Measurements from ENCODE around the gene AKAP7. TPM values are rescaled to one million over a fixed set of nuclear protein-coding genes. Genes with fewer than 3 reads are reported as not detected.

The AKAP7 gene
- total RNA-seq, 1 donor from 2014 or later: 4.5 TPM

- DNase-seq (ENCODE audit: extremely low spot score, unreplicated experiment): no peak
- Mint-ChIP-seq H3K9me3 (ENCODE audit: unreplicated experiment) (peaks cover 8% of the 10 kb centered on the region), H3K27me3 (ENCODE audit: unreplicated experiment) (no peaks in the 10 kb centered on the region), H3K4me3 (ENCODE audit: unreplicated experiment) (no peak overlapping the region), H3K4me1 (ENCODE audit: unreplicated experiment) (no peaks in the 10 kb centered on the region), H3K36me3 (ENCODE audit: unreplicated experiment) (no peaks in the 10 kb centered on the region), H3K27ac (ENCODE audit: unreplicated experiment) (no peak overlapping the region)
- no peak for TF ChIP-seq CTCF (IDR thresholded peaks at IDR 0.05)
Observed at GRCh38 chr6:131262060-131262459, 126.8 kb downstream of the AKAP7 start.

DNA sequence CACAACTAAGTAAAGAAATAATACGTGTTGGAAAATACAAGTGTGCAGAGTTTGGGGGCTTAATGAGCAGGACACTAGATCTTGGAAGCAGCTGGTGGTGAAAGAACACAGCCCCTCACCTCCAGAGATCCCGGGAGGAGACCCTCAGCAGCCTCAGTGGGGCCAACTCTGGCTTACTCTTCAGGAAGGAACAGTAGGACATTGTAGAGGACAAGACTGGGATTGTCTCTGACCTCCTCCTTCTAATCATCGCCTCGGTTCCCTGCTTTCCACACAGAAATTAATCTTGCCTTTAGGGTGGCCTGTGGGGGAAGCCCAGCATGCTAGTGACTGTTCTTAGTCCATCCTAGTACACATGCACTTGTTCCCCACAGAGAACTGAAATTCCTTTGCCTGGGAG is 130.7 kb downstream of the AKAP7 start:
- Mint-ChIP-seq H3K27ac (ENCODE audit: unreplicated experiment) (no peak overlapping the region), H3K27me3 (ENCODE audit: unreplicated experiment) (no peaks in the 10 kb centered on the region), H3K36me3 (ENCODE audit: unreplicated experiment) (peaks cover 2% of the 10 kb centered on the region), H3K4me3 (ENCODE audit: unreplicated experiment) (no peak overlapping the region), H3K9me3 (ENCODE audit: unreplicated experiment) (peaks cover 12% of the 10 kb centered on the region), H3K4me1 (ENCODE audit: unreplicated experiment) (no peaks in the 10 kb centered on the region)
- DNase-seq (ENCODE audit: extremely low spot score, unreplicated experiment): no peak
- TF ChIP-seq CTCF (IDR thresholded peaks at IDR 0.05): no peak

DNA sequence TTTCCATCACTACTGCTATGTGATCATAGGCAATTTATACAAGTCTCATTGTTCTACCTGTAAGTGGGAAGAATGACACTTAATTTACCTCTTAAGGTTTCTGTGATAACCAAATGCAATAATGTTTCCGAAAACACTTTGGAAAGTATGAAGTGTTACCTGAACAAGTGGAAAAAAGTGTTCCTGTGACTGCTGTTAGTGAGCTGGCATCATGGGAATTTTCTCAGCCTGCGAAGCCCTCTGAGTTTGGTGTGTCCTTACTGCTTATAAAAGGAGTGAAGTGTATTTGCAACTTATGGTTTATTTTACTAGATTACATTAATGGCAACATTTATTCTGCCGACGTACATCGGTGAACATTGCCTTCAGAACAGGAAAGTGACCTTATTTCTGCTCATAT is 133.0 kb downstream of the AKAP7 start:
- DNase-seq (ENCODE audit: extremely low spot score, unreplicated experiment): no peak
- Mint-ChIP-seq H3K27ac (ENCODE audit: unreplicated experiment) (no peak overlapping the region), H3K27me3 (ENCODE audit: unreplicated experiment) (no peaks in the 10 kb centered on the region), H3K9me3 (ENCODE audit: unreplicated experiment) (peaks cover 9% of the 10 kb centered on the region), H3K4me3 (ENCODE audit: unreplicated experiment) (no peak overlapping the region), H3K36me3 (ENCODE audit: unreplicated experiment) (peaks cover 3% of the 10 kb centered on the region), H3K4me1 (ENCODE audit: unreplicated experiment) (no peaks in the 10 kb centered on the region)
- TF ChIP-seq CTCF (IDR thresholded peaks at IDR 0.05): no peak

DNA sequence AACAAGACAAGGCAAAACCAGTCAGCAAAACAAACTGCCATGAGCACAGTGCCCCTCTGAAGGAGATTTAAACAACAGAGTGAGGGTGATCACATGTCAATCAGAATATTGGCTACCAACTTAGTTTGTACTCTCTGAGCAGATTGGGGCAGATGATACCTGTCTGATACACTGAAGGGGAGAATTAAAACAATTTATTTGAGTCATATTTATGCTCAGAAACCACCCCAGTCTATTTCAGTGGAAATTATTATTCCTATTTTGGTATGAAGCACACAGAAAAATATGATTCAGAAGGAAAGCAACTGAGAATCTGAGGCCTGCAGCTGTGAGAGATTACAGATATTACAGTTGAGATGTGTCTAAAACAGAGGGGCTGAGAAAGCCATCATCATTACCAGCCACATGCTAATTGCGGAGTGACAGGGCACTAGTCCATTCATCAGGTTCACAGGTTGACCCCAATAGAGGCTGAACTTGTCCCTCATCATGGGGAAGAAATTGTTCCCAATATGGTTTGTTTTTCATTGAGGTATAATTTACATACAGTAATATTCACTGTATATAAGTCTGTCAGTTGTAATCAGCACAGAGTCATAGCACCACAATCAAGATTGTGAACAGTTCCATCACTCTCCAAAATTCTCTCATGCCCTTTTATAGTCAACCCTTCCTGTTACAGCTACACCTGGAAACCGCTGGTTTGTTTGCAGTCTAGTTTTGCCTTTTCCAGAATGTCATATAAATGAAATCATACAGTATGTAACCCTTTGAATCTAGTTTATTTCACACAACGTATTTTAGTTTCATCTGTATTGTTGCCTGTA is 134.5 kb downstream of the AKAP7 start:
- H3K27ac Mint-ChIP-seq (ENCODE audit: unreplicated experiment): no peak overlapping the region
- no peaks in the 10 kb centered on the region for H3K27me3 Mint-ChIP-seq (ENCODE audit: unreplicated experiment)
- H3K4me3 Mint-ChIP-seq (ENCODE audit: unreplicated experiment): no peak overlapping the region
- DNase-seq (ENCODE audit: extremely low spot score, unreplicated experiment): no peak
- H3K4me1 Mint-ChIP-seq (ENCODE audit: unreplicated experiment): no peaks in the 10 kb centered on the region
- H3K9me3 Mint-ChIP-seq (ENCODE audit: unreplicated experiment): peaks cover 9% of the 10 kb centered on the region
- H3K36me3 Mint-ChIP-seq (ENCODE audit: unreplicated experiment): peaks cover 3% of the 10 kb centered on the region
- no peak for TF ChIP-seq CTCF (IDR thresholded peaks at IDR 0.05)

DNA sequence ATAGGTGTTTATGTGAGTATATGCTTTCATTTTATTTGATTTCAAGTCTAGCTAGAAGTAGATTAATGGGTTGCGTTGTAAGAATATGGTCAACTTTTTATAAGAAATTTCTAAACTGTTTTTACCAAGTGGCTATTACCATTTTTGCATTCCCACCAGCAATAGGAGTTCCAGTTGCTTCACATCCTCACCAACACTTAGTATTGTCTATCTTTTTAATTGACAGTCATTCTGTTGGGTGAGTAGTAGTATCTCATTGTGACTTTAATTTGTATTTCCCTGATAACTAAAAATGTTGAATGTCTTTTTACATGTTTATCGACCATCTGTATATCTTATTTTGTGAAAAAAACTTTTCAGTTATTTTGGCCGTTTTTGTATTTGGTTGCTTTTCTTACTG is 135.3 kb downstream of the AKAP7 start:
- no peak overlapping the region for H3K27ac Mint-ChIP-seq (ENCODE audit: unreplicated experiment)

More for the DNA sequence above, 135.3 kb downstream of the AKAP7 start:
- H3K4me1 Mint-ChIP-seq (ENCODE audit: unreplicated experiment): no peaks in the 10 kb centered on the region
- H3K27me3 Mint-ChIP-seq (ENCODE audit: unreplicated experiment): no peaks in the 10 kb centered on the region
- no peak overlapping the region for H3K4me3 Mint-ChIP-seq (ENCODE audit: unreplicated experiment)
- peaks cover 3% of the 10 kb centered on the region for H3K36me3 Mint-ChIP-seq (ENCODE audit: unreplicated experiment)
- H3K9me3 Mint-ChIP-seq (ENCODE audit: unreplicated experiment): peaks cover 9% of the 10 kb centered on the region
- DNase-seq (ENCODE audit: extremely low spot score, unreplicated experiment): no peak
- no peak for TF ChIP-seq CTCF (IDR thresholded peaks at IDR 0.05)
